Caco-2 (cell line): Measurements from ENCODE around the gene MSL1. TPM values are rescaled to one million over a fixed set of nuclear protein-coding genes. Genes with fewer than 3 reads are reported as not detected.

Source experiments
- BruUV-seq: library from RNA; stranded (reverse); fragments of 400-500 nt; replicated peaks from 2 replicates; lab custom pipeline; 2021; lab: Mats Ljungman, UMichigan
- CTCF ChIA-PET: fragments of 300-600 bp; sonication (Branson Sonifier 250); formaldehyde crosslinking; loops from one replicate; lab custom pipeline; 2022; ENCODE audit warnings: antibody characterized with exemption; lab: Charles Lee
- POLR2A ChIA-PET: fragments of 300-600 bp; sonication (Branson Sonifier 250); formaldehyde crosslinking; loops from one replicate; lab custom pipeline; 2022; ENCODE audit warnings: antibody characterized with exemption; lab: Charles Lee
- DNase-seq, 2 experiments: peaks; one replicate each; pipeline versions ENCODE4 v3.0.0 to v3.0.0-alpha.2; 2020 to 2022
- H3K27me3 ChIP-seq: replicated peaks from 2 replicates; pipeline ENCODE4 v1.6.0; 2011; ENCODE audit warnings: low read length; ENCODE audit not compliant: control insufficient read depth, insufficient read depth
- H3K36me3 ChIP-seq: 2 replicates; pipeline ENCODE4 v1.5.1; 2011; ENCODE audit warnings: low read length; ENCODE audit not compliant: control insufficient read depth, insufficient read depth
- H3K4me1 ChIP-seq: fragments of 250-450 bp; sonication (Bioruptor Pico); 2 replicates; pipeline ENCODE4 v1.5.1; 2020; ENCODE audit warnings: mild to moderate bottlenecking
- H3K4me3 ChIP-seq: 2 replicates; pipeline ENCODE4 v1.5.1; 2011; ENCODE audit warnings: low read depth, mild to moderate bottlenecking, control low read depth, low read length
- H3K9me3 ChIP-seq: fragments of 250-450 bp; sonication (Bioruptor Pico); 2 replicates; pipeline ENCODE4 v1.5.1; 2020; ENCODE audit warnings: mild to moderate bottlenecking, moderate library complexity
- H3K27ac Mint-ChIP-seq: one replicate; pipeline ENCODE4 v1.8.0; 2022; ENCODE audit warnings: mixed read lengths; ENCODE audit not compliant: unreplicated experiment
- H3K27me3 Mint-ChIP-seq: one replicate; pipeline ENCODE4 v1.8.0; 2022; ENCODE audit warnings: mixed read lengths; ENCODE audit not compliant: insufficient read depth, unreplicated experiment
- H3K36me3 Mint-ChIP-seq: one replicate; pipeline ENCODE4 v1.8.0; 2022; ENCODE audit warnings: mild to moderate bottlenecking, mixed read lengths; ENCODE audit not compliant: insufficient read depth, unreplicated experiment
- H3K4me1 Mint-ChIP-seq: one replicate; pipeline ENCODE4 v1.8.0; 2022; ENCODE audit warnings: low read depth, mixed read lengths; ENCODE audit not compliant: unreplicated experiment
- H3K4me3 Mint-ChIP-seq: one replicate; pipeline ENCODE4 v1.8.0; 2022; ENCODE audit warnings: mild to moderate bottlenecking, moderate library complexity, mixed read lengths; ENCODE audit not compliant: unreplicated experiment
- H3K9me3 Mint-ChIP-seq: one replicate; pipeline ENCODE4 v1.8.0; 2022; ENCODE audit warnings: mixed read lengths; ENCODE audit not compliant: unreplicated experiment
- CTCF ChIP-seq, 2 experiments: fragments of 200-600 bp in 1 of 2; IDR thresholded peaks; 1 replicate in 1 of 2; 2 replicates in 1 of 2; pipeline versions ENCODE4 v1.5.1 to v1.8.0; 2011 to 2022; ENCODE audit warnings: antibody characterized with exemption in 1 of 2, control low read depth in 1 of 2, inconsistent platforms in 1 of 2, low read depth in 1 of 2, low read length in 1 of 2, mild to moderate bottlenecking in 1 of 2, moderate library complexity in 1 of 2; ENCODE audit not compliant: insufficient read depth in 1 of 2, severe bottlenecking in 1 of 2, unreplicated experiment in 1 of 2
- intact Hi-C: fragments of 100-400 bp; cut with micrococcal nuclease; formaldehyde crosslinking; loops from one replicate; pipeline ENCODE4 v1.10.0; 2022; ENCODE audit not compliant: unreplicated experiment
- total RNA-seq: library from RNA; stranded (reverse); gene quantifications from 2 replicates; pipeline ENCODE4 v1.2.3, GENCODE V29; 2022

Gene MSL1
- total RNA-seq, 1 experiment from 2014 or later: 82.6 TPM

GRCh38 chr17:40178021-40178601 lies 56.3 kb downstream of the MSL1 start:
- H3K4me3 ChIP-seq: peak overlapping the region; percentile 68
- intact Hi-C loops: no loop called here
- H3K9me3 Mint-ChIP-seq: no peaks in the 10 kb centered on the region
- no peak for TF ChIP-seq CTCF (IDR thresholded peaks at IDR 0.05; ENCODE audit: insufficient read depth in 1 of 2, low read depth in 1 of 2, low read length in 1 of 2, severe bottlenecking in 1 of 2, unreplicated experiment in 1 of 2)
- no peaks in the 10 kb centered on the region for H3K27me3 Mint-ChIP-seq
- H3K9me3 ChIP-seq: no peaks in the 10 kb centered on the region
- ChIA-PET POLR2A (interaction anchor here (0.6 kb wide), 1 partner anchor 29 kb away, joined by 4 read pairs; no protein-coding TSS in a partner anchor), CTCF (interaction anchor here (0.6 to 1.0 kb wide), 4 partner anchors 10 to 163 kb away, joined by 3 to 6 read pairs (median 3); partner anchors contain the start of genes CSF3 and WIPF2)
- peaks cover 15% of the 10 kb centered on the region for H3K4me1 ChIP-seq
- peak overlapping the region; percentile 22 for H3K27ac Mint-ChIP-seq
- H3K27me3 ChIP-seq: no peaks in the 10 kb centered on the region
- peaks cover 1% of the 10 kb centered on the region; the same call in 1 of the 2 replicates for H3K36me3 ChIP-seq
- no peak for DNase-seq
- H3K4me1 Mint-ChIP-seq: peaks cover 21% of the 10 kb centered on the region
- peaks cover 42% of the 10 kb centered on the region for H3K36me3 Mint-ChIP-seq
- BruUV-seq: no TSS peak
- peak overlapping the region; percentile 64 for H3K4me3 Mint-ChIP-seq

- H3K4me3 ChIP-seq: no peak overlapping the region
- TF ChIP-seq CTCF (IDR thresholded peaks at IDR 0.05; ENCODE audit: insufficient read depth in 1 of 2, low read depth in 1 of 2, low read length in 1 of 2, severe bottlenecking in 1 of 2, unreplicated experiment in 1 of 2): no peak
- peaks cover 15% of the 10 kb centered on the region for H3K4me1 ChIP-seq
- Mint-ChIP-seq H3K9me3 (no peaks in the 10 kb centered on the region), H3K4me1 (peaks cover 21% of the 10 kb centered on the region), H3K27ac (peak overlapping the region; percentile 22), H3K4me3 (peak overlapping the region; percentile 64), H3K36me3 (peaks cover 36% of the 10 kb centered on the region), H3K27me3 (no peaks in the 10 kb centered on the region)
- no peaks in the 10 kb centered on the region for H3K27me3 ChIP-seq
- CTCF ChIA-PET: interaction anchor here (0.7 to 1.3 kb wide), 2 partner anchors 41 kb away, joined by 3 to 6 read pairs; partner anchors contain the start of gene WIPF2
- POLR2A ChIA-PET: interaction anchor here (0.6 kb wide), 1 partner anchor 30 kb away, joined by 4 read pairs; no protein-coding TSS in a partner anchor
- intact Hi-C loops: no loop called here
- BruUV-seq: no TSS peak
- H3K9me3 ChIP-seq: no peaks in the 10 kb centered on the region
- DNase-seq: no peak
- H3K36me3 ChIP-seq: no peaks in the 10 kb centered on the region; the same call in 1 of the 2 replicates
Observed at GRCh38 chr17:40178660-40179059, 56.9 kb downstream of the MSL1 start.

- Mint-ChIP-seq H3K27ac (no peak overlapping the region), H3K4me1 (peaks cover 13% of the 10 kb centered on the region), H3K4me3 (no peak overlapping the region), H3K36me3 (peaks cover 27% of the 10 kb centered on the region), H3K9me3 (no peaks in the 10 kb centered on the region), H3K27me3 (no peaks in the 10 kb centered on the region)
- DNase-seq: no peak
- POLR2A ChIA-PET: interaction anchor here (0.5 to 0.6 kb wide), 2 partner anchors 104 to 251 kb away, joined by 3 to 4 read pairs; no protein-coding TSS in a partner anchor
- TF ChIP-seq CTCF (IDR thresholded peaks at IDR 0.05; ENCODE audit: insufficient read depth in 1 of 2, low read depth in 1 of 2, low read length in 1 of 2, severe bottlenecking in 1 of 2, unreplicated experiment in 1 of 2): no peak
- intact Hi-C loops: no loop called here
- H3K36me3 ChIP-seq: no peaks in the 10 kb centered on the region; the same call in 1 of the 2 replicates
- BruUV-seq: TSS peak; percentile 11
- peaks cover 18% of the 10 kb centered on the region for H3K4me1 ChIP-seq
- CTCF ChIA-PET: interaction anchor here (0.5 to 1.5 kb wide), 3 partner anchors 11 to 67 kb away, joined by 3 to 6 read pairs (median 5); partner anchors contain the start of gene WIPF2
- no peaks in the 10 kb centered on the region for H3K9me3 ChIP-seq
- H3K4me3 ChIP-seq: no peak overlapping the region
- no peaks in the 10 kb centered on the region for H3K27me3 ChIP-seq
Observed at GRCh38 chr17:40179923-40180659, 58.3 kb downstream of the MSL1 start.
